ENCODE results near the gene KIF17.

DNA sequence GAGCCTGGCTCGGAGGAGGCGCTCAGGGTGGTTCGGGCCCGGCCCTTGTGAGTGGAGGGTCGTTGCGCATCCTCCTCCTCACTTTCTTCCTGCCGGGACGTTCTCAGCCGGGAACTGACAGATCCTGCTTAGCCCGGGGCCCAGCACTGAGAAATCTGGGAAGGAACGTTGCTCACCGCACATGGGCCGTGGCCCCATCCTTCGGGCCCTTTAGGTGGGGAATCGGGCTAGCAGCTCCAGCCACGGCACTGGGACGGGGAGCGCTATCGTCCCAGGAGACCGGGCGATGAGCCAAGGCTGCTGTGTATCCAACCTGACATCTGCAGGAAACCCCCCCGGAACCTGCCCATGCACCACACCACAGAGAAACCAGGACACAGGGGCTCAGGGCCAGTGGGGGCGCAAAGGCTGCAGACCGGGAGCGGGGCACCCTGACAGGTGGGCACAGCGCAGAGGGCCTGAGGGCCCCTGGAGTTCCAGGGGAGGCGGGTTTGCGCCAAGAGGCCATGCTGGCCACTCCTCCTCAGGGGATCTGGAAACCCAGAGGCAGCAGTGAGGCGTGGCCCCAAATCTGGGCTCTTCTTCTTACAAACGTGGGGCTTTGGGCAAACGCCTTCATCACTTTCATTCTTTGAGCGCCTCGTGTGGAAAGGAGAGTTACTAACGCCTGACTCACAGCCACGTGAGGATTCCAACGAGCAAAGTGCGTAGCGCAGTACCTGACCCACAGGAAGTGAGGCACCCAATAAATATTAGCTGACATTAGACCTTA is 15.0 kb upstream of the KIF17 start, which contains the start of gene SH2D5:
- TF ChIP-seq YY1 (IDR thresholded peaks at IDR 0.05; ENCODE audit: insufficient read depth, insufficient read length) (no peak), ZNF274 (IDR thresholded peaks at IDR 0.05; ENCODE audit: low read depth, low read length) (no peak), SUZ12 (IDR thresholded peaks at IDR 0.05; ENCODE audit: extremely low read depth, insufficient read depth, insufficient read length) (no peak)
